H1 (cell line): Measurements from ENCODE around the gene RASSF4. TPM values are rescaled to one million over a fixed set of nuclear protein-coding genes. Genes with fewer than 3 reads are reported as not detected.

Experiments
- BCL11A ChIP-seq, 2 experiments: IDR thresholded peaks; one replicate each; pipeline ENCODE4 v1.6.1; 2011; ENCODE audit warnings: low read depth in 2 of 2, low read length in 2 of 2, mild to moderate bottlenecking in 2 of 2
- GABPA ChIP-seq: IDR thresholded peaks from 2 replicates; pipeline ENCODE4 v1.6.1; 2011; ENCODE audit warnings: mild to moderate bottlenecking, low read length, moderate library complexity, borderline replicate concordance; ENCODE audit not compliant: insufficient read depth
- NRF1 ChIP-seq: IDR thresholded peaks from 2 replicates; pipeline ENCODE4 v1.6.1; 2011; ENCODE audit warnings: mild to moderate bottlenecking, low read depth, low read length, improper control_type of control experiment
- SIRT6 ChIP-seq: IDR thresholded peaks from one replicate; pipeline ENCODE4 v1.7.1; 2012; ENCODE audit warnings: low read length, inconsistent platforms
- polyA plus RNA-seq, 7 experiments: library from polyadenylated mRNA; depleted of rRNA in 3 of 7; stranded (reverse) in 5 of 7; unstranded in 2 of 7; fragments of >200 nt in 5 of 7; fragments of 200-250 nt in 2 of 7; gene quantifications; 1 replicate in 5 of 7; 2 replicates in 1 of 7; 4 replicates in 1 of 7; pipeline versions ENCODE4 v1.2.1 to v1.2.3, GENCODE V29; 2011 to 2013; ENCODE audit warnings: missing spikeins in 2 of 7, mixed read lengths in 2 of 7
- total RNA-seq: library from RNA; stranded (reverse); fragmentation: NEBNext Ultra II Directional; extraction: Animal tissue kit (Norgen Biotek cat#: 25700); gene quantifications from 2 replicates; pipeline ENCODE4 v1.2.1, GENCODE V29; 2021

The RASSF4 gene
- total and polyA plus RNA-seq, 2 of the 8 experiments (the other 6 are each of a cell fraction or from before 2014, with no cell fraction given) = 14.3 to 14.5 TPM

GRCh38 chr10:44921506-44921905, 38.1 kb upstream of the RASSF4 start (continued):
- no peak for TF ChIP-seq BCL11A (IDR thresholded peaks at IDR 0.05; ENCODE audit: low read depth in 2 of 2, low read length in 2 of 2)
- TF ChIP-seq SIRT6 = no peak
- TF ChIP-seq GABPA = no peak
- TF ChIP-seq NRF1 = no peak
